Adipocyte (in vitro differentiated cells): Measurements from ENCODE around the gene ALKBH3.

Experiments used
- DNase-seq: peaks from one replicate; pipeline ENCODE4 v3.0.0-alpha.2; 2015; ENCODE audit warnings: low read depth
- H3K27me3 ChIP-seq: replicated peaks from 2 replicates; pipeline ENCODE4 v1.7.0; 2013; ENCODE audit warnings: mild to moderate bottlenecking, low read length, moderate library complexity; ENCODE audit not compliant: control insufficient read depth, insufficient read depth
- H3K36me3 ChIP-seq: 2 replicates; pipeline ENCODE4 v1.7.0; 2013; ENCODE audit warnings: low read length, mild to moderate bottlenecking, moderate library complexity; ENCODE audit not compliant: control insufficient read depth, insufficient read depth, severe bottlenecking
- H3K4me1 ChIP-seq: 2 replicates; pipeline ENCODE4 v1.7.0; 2013; ENCODE audit warnings: mild to moderate bottlenecking, low read length, moderate library complexity; ENCODE audit not compliant: control insufficient read depth, insufficient read depth
- H3K4me3 ChIP-seq: 2 replicates; pipeline ENCODE4 v1.7.0; 2013; ENCODE audit warnings: mild to moderate bottlenecking, low read length, moderate library complexity
- H3K9ac ChIP-seq: 2 replicates; pipeline ENCODE4 v1.7.0; 2013; ENCODE audit warnings: mild to moderate bottlenecking, low read length, moderate library complexity
- H3K9me3 ChIP-seq: 2 replicates; pipeline ENCODE4 v1.7.0; 2013; ENCODE audit warnings: mild to moderate bottlenecking, low read length, moderate library complexity; ENCODE audit not compliant: control insufficient read depth

ALKBH3 gene

GRCh38 chr11:43894546-43894945 is 13.9 kb downstream of the ALKBH3 start:
- Histone ChIP-seq H3K9ac (no peak overlapping the region), H3K36me3 (peaks cover 90% of the 10 kb centered on the region), H3K9me3 (no peaks in the 10 kb centered on the region), H3K4me1 (no peaks in the 10 kb centered on the region), H3K27me3 (no peaks in the 10 kb centered on the region), H3K4me3 (no peak overlapping the region)
- DNase-seq = no peak

- no peaks in the 10 kb centered on the region for H3K27me3 ChIP-seq
- no peaks in the 10 kb centered on the region for H3K9me3 ChIP-seq
- DNase-seq = no peak
- no peak overlapping the region for H3K4me3 ChIP-seq
- no peaks in the 10 kb centered on the region for H3K4me1 ChIP-seq
- peaks cover 89% of the 10 kb centered on the region for H3K36me3 ChIP-seq
- no peak overlapping the region for H3K9ac ChIP-seq
Measured at GRCh38 chr11:43895601-43896000, 15.0 kb downstream of the ALKBH3 start.

- H3K9ac ChIP-seq = no peak overlapping the region
- no peaks in the 10 kb centered on the region for H3K27me3 ChIP-seq
- H3K9me3 ChIP-seq = no peaks in the 10 kb centered on the region
- peaks cover 89% of the 10 kb centered on the region for H3K36me3 ChIP-seq
- no peak overlapping the region for H3K4me3 ChIP-seq
- DNase-seq = no peak
- H3K4me1 ChIP-seq = no peaks in the 10 kb centered on the region
Measured at GRCh38 chr11:43898574-43898973, 17.9 kb downstream of the ALKBH3 start.

- Histone ChIP-seq H3K27me3 (no peaks in the 10 kb centered on the region), H3K4me1 (no peaks in the 10 kb centered on the region), H3K9me3 (no peaks in the 10 kb centered on the region), H3K9ac (no peak overlapping the region), H3K4me3 (no peak overlapping the region), H3K36me3 (peaks cover 88% of the 10 kb centered on the region)
- no peak for DNase-seq
Measured at GRCh38 chr11:43899094-43899493, 18.5 kb downstream of the ALKBH3 start.

DNA sequence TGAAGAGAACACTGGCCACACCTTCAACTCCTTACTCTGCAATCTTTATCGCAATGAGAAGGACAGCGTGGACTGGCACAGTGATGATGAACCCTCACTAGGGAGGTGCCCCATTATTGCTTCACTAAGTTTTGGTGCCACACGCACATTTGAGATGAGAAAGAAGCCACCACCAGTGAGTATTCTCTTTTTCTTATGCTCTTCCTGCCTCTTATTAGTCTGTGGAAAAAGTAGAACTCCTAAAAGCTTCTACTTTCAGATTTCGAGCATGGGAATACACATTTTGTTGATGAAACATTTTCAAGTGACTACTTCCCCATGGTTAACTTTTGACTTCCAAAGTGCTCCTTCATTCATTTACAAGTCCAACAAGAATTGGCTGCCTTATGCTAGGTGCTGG is 20.9 kb downstream of the ALKBH3 start:
- H3K4me3 ChIP-seq = no peak overlapping the region
- peaks cover 68% of the 10 kb centered on the region for H3K36me3 ChIP-seq
- no peak for DNase-seq
- H3K9me3 ChIP-seq = no peaks in the 10 kb centered on the region
- H3K27me3 ChIP-seq = no peaks in the 10 kb centered on the region
- H3K4me1 ChIP-seq = peaks cover 14% of the 10 kb centered on the region
- H3K9ac ChIP-seq = no peak overlapping the region

DNA sequence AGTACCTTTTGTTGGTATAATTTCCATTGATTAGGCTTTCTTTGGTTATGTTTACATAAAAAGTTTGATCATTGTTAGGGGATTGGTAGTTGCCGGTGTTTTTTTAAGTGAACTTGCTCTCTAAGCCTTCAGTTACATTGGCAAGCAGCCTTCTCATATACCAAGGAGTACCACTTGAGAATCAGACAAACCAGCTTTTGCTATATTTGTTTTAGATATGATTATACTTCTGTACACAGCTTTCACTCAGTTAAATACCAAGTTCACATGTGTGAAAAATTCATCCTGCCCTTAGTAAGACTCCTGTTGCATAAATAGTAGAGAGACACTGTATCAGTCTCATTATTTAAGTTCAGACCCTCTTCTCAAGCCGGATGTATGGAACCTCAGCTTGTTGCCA is 22.4 kb downstream of the ALKBH3 start:
- Histone ChIP-seq H3K4me1 (peaks cover 25% of the 10 kb centered on the region), H3K4me3 (no peak overlapping the region), H3K9ac (no peak overlapping the region), H3K27me3 (no peaks in the 10 kb centered on the region), H3K36me3 (peaks cover 55% of the 10 kb centered on the region), H3K9me3 (no peaks in the 10 kb centered on the region)
- no peak for DNase-seq

DNA sequence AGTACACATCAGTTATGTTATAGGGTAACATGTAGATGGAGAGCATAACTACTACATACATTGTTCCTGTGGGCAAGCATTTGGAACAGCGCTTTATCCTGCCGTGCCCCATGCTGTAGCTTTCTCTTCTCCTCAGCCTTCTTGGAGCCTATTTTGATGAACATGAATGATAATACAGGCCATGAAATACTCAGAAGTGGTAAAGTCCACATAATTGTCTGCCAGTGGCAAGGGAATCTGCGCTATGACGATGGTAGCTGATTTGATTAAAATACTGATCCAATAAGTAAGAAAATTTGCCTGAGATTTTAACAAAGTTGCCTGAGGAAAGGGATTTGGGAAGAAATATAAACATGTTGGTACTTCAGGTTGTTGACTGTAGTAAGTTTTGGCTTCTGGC is 23.3 kb downstream of the ALKBH3 start:
- peaks cover 46% of the 10 kb centered on the region for H3K36me3 ChIP-seq

GRCh38 chr11:43904742-43905535 is 24.3 kb downstream of the ALKBH3 start:
- Histone ChIP-seq H3K27me3 (no peaks in the 10 kb centered on the region), H3K4me3 (peak overlapping the region; percentile 17), H3K4me1 (peaks cover 25% of the 10 kb centered on the region), H3K9ac (peak overlapping the region; percentile 17), H3K36me3 (peaks cover 46% of the 10 kb centered on the region), H3K9me3 (no peaks in the 10 kb centered on the region)
- peak; percentile 12 for DNase-seq

More for the DNA sequence above, 23.3 kb downstream of the ALKBH3 start:
- H3K9ac ChIP-seq = no peak overlapping the region
- H3K9me3 ChIP-seq = no peaks in the 10 kb centered on the region
- H3K4me1 ChIP-seq = peaks cover 25% of the 10 kb centered on the region
- no peak overlapping the region for H3K4me3 ChIP-seq
- DNase-seq = no peak
- H3K27me3 ChIP-seq = no peaks in the 10 kb centered on the region

DNA sequence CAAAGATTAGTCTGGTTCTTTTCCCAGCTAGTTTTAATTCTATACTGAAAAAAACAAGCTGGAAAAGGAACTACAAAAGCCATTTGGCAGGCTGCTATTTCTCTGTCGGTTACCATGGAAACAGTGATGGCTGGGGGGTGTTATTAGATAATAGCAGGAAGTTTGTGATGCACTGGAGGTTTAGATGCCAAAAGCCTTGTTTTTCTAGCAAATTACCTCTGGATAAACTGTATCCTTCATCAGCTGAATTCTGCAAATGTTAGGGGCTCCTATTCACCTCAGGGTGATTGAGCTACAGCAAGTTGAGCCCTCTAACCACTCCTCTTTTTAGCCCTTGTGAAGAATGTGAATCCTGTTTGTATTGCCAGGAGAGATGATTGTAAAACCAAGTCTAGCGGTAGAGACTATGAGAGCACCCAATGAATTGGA is 25.2 kb downstream of the ALKBH3 start:
- Histone ChIP-seq H3K9ac (no peak overlapping the region), H3K36me3 (peaks cover 49% of the 10 kb centered on the region)

GRCh38 chr11:43907028-43907975 is 26.7 kb downstream of the ALKBH3 start:
- no peak overlapping the region for H3K4me3 ChIP-seq
- H3K36me3 ChIP-seq = peaks cover 35% of the 10 kb centered on the region
- no peak overlapping the region for H3K9ac ChIP-seq
- DNase-seq = no peak
- H3K27me3 ChIP-seq = no peaks in the 10 kb centered on the region
- H3K9me3 ChIP-seq = no peaks in the 10 kb centered on the region
- peaks cover 25% of the 10 kb centered on the region for H3K4me1 ChIP-seq

More for the DNA sequence above, 25.2 kb downstream of the ALKBH3 start:
- H3K9me3 ChIP-seq = no peaks in the 10 kb centered on the region
- H3K4me1 ChIP-seq = peaks cover 25% of the 10 kb centered on the region
- H3K27me3 ChIP-seq = no peaks in the 10 kb centered on the region
- no peak overlapping the region for H3K4me3 ChIP-seq
- DNase-seq = no peak

DNA sequence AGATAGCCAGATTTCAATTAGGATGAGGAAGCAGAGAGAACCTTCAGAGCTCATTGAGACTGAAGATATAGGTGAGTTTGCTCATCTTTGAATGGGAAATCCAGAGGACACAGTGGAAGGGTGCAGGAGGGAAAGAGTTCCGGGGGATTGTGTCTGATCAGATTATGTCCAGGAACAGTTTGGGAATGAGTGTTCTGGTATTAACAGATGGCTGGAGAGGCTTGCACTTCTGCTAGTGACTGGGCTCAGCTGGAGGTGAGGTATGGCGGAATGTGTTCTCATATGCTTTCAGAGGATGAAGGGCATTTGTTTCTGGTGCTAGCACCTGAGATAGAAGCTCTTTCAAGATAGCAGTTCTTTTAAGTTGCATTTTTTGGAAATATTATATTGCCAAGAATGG is 27.6 kb downstream of the ALKBH3 start:
- DNase-seq = no peak

More for the DNA sequence above, 27.6 kb downstream of the ALKBH3 start:
- peaks cover 25% of the 10 kb centered on the region for H3K4me1 ChIP-seq
- H3K9ac ChIP-seq = no peak overlapping the region
- no peaks in the 10 kb centered on the region for H3K9me3 ChIP-seq
- no peaks in the 10 kb centered on the region for H3K27me3 ChIP-seq
- H3K4me3 ChIP-seq = no peak overlapping the region
- H3K36me3 ChIP-seq = peaks cover 27% of the 10 kb centered on the region
